NCI-H446 treated with DMSO at 0.1 percent for 48 hours (cell line): Measurements from ENCODE around the gene AQP3.
"Not testable (repeated sequence)": the region's sequence is repeated elsewhere in the genome, so short reads cannot be mapped to it uniquely, and the experiment has no call there.

ENCODE experiments used
- DNase-seq: peaks from one replicate; lab custom pipeline; 2025; lab: John Stamatoyannopoulos, UW

Gene AQP3

GRCh38 chr9:33408087-33408486 lies 39.3 kb downstream of the AQP3 start:
- DNase-seq: no peak

GRCh38 chr9:33407061-33407460 lies 40.3 kb downstream of the AQP3 start:
- no peak for DNase-seq

GRCh38 chr9:33404788-33405362 lies 42.5 kb downstream of the AQP3 start:
- no peak for DNase-seq

GRCh38 chr9:33403941-33404787 lies 43.2 kb downstream of the AQP3 start:
- no peak for DNase-seq

GRCh38 chr9:33402371-33402770 lies 45.0 kb downstream of the AQP3 start, which contains the start of gene AQP7:
Gene AQP7 (minus strand): TSS chr9:33402568. CDS start chr9:33401262, 1,306 bp downstream.
- not testable (repeated sequence) for DNase-seq

- not testable (repeated sequence) for DNase-seq
These were observed 45.6 kb downstream of the AQP3 start for GRCh38 chr9:33401809-33402208.

GRCh38 chr9:33399047-33399446 lies 48.3 kb downstream of the AQP3 start:
- not testable (repeated sequence) for DNase-seq

- DNase-seq: not testable (repeated sequence)
These were observed 49.6 kb downstream of the AQP3 start for GRCh38 chr9:33397801-33398200.

GRCh38 chr9:33395159-33395879 lies 52.1 kb downstream of the AQP3 start:
- DNase-seq: not testable (repeated sequence)

GRCh38 chr9:33393986-33394385 lies 53.4 kb downstream of the AQP3 start:
- not testable (repeated sequence) for DNase-seq

GRCh38 chr9:33393581-33393980 lies 53.8 kb downstream of the AQP3 start:
- no peak for DNase-seq

GRCh38 chr9:33392591-33393021 lies 54.8 kb downstream of the AQP3 start:
- DNase-seq: not testable (repeated sequence)
